AG04449 (cell line): ENCODE results near the gene TMEM187.

Experiments used
- CTCF ChIA-PET: fragments of 350-600 bp; formaldehyde crosslinking; extraction: SDS; loops from one replicate; lab custom pipeline; 2021; ENCODE audit warnings: antibody characterized with exemption; lab: Yijun Ruan, JAX
- POLR2A ChIA-PET: fragments of 400-600, 350-600 bp; formaldehyde crosslinking; extraction: SDS; loops from one replicate; lab custom pipeline; 2020; ENCODE audit warnings: antibody characterized with exemption, inconsistent platforms; lab: Yijun Ruan, JAX
- DNase-seq: peaks from one replicate; pipeline ENCODE4 v3.0.0-alpha.2; 2010; ENCODE audit warnings: low read depth, low spot score
- H3K4me3 ChIP-seq: 2 replicates; pipeline ENCODE4 v1.5.1; 2011; ENCODE audit warnings: low read depth, mild to moderate bottlenecking, control low read depth, low read length
- CTCF ChIP-seq: IDR thresholded peaks from one replicate; pipeline ENCODE4 v1.5.1; 2011; ENCODE audit warnings: mild to moderate bottlenecking, moderate library complexity, low read length, control low read depth, inconsistent platforms; ENCODE audit not compliant: insufficient read depth; ENCODE audit errors: missing control alignments

The TMEM187 gene

GRCh38 chrX:154024271-154024670, 51.7 kb downstream of the TMEM187 start:
- DNase-seq: no peak
- ChIA-PET CTCF (interaction anchor here (1.0 kb wide), 1 partner anchor 11 kb away, joined by 4 read pairs; no protein-coding TSS in a partner anchor), POLR2A (no interaction called here)
- H3K4me3 ChIP-seq: no peak overlapping the region
- no peak for TF ChIP-seq CTCF

GRCh38 chrX:154025230-154025629, 52.7 kb downstream of the TMEM187 start:
- no peak for TF ChIP-seq CTCF
- no peak for DNase-seq
- POLR2A ChIA-PET: no interaction called here
- CTCF ChIA-PET: interaction anchor here (3.9 kb wide), 1 partner anchor 12 kb away, joined by 18 read pairs; no protein-coding TSS in a partner anchor
- H3K4me3 ChIP-seq: no peak overlapping the region

GRCh38 chrX:154026136-154027021, 53.8 kb downstream of the TMEM187 start:
- no peak overlapping the region for H3K4me3 ChIP-seq
- no peak for TF ChIP-seq CTCF
- no peak for DNase-seq
- ChIA-PET CTCF (interaction anchor here (1.0 to 3.9 kb wide), 2 partner anchors 10 to 13 kb away, joined by 5 to 18 read pairs; no protein-coding TSS in a partner anchor), POLR2A (no interaction called here)

- POLR2A ChIA-PET: no interaction called here
- no peak for TF ChIP-seq CTCF
- no peak for DNase-seq
- H3K4me3 ChIP-seq: no peak overlapping the region
- CTCF ChIA-PET: interaction anchor here (1.0 to 3.9 kb wide), 2 partner anchors 11 to 14 kb away, joined by 5 to 18 read pairs; no protein-coding TSS in a partner anchor
Measured at GRCh38 chrX:154027022-154027402, 54.5 kb downstream of the TMEM187 start.

GRCh38 chrX:154027986-154028385, 55.4 kb downstream of the TMEM187 start:
- no peak for TF ChIP-seq CTCF
- H3K4me3 ChIP-seq: no peak overlapping the region
- CTCF ChIA-PET: interaction anchor here (0.8 to 3.9 kb wide), 3 partner anchors 15 to 20 kb away, joined by 3 to 18 read pairs (median 3); no protein-coding TSS in a partner anchor
- DNase-seq: no peak
- POLR2A ChIA-PET: no interaction called here
